IPS DF 6.9 (cell line): Measurements from ENCODE around the gene CIAO2A.
"Not testable (repeated sequence)": the region's sequence is repeated elsewhere in the genome, so short reads cannot be mapped to it uniquely, and the experiment has no call there.

Source experiments
- DNase-seq: peaks from one replicate; pipeline ENCODE4 v3.0.0-alpha.2; 2013; ENCODE audit warnings: low read depth, low spot score
- H3K27ac ChIP-seq: one replicate; pipeline ENCODE4 v1.5.1; 2013; ENCODE audit warnings: low read length, control low read depth
- H3K27me3 ChIP-seq: 2 replicates; pipeline ENCODE4 v1.6.1; 2013; ENCODE audit warnings: mild to moderate bottlenecking, low read length; ENCODE audit not compliant: control insufficient read depth, insufficient read depth
- H3K36me3 ChIP-seq: 2 replicates; pipeline ENCODE4 v1.6.1; 2013; ENCODE audit warnings: low read length; ENCODE audit not compliant: control insufficient read depth, insufficient read depth
- H3K4me1 ChIP-seq: 2 replicates; pipeline ENCODE4 v1.6.1; 2013; ENCODE audit warnings: low read length; ENCODE audit not compliant: control insufficient read depth, insufficient read depth
- H3K4me3 ChIP-seq: 2 replicates; pipeline ENCODE4 v1.5.1; 2013; ENCODE audit warnings: mild to moderate bottlenecking, low read length
- H3K9me3 ChIP-seq: 2 replicates; pipeline ENCODE4 v1.6.1; 2013; ENCODE audit warnings: low read length, inconsistent platforms; ENCODE audit not compliant: control insufficient read depth, insufficient read depth
- WGBS: extraction: QIAGEN DNeasy Blood & Tissue Kit; methylation state at CpG from one replicate; pipeline ENCODE4 v1.1.7; 2013; ENCODE audit warnings: mixed read lengths, missing lambda C conversion rate; ENCODE audit not compliant: insufficient read length, insufficient coverage; 5-methylcytosine and 5-hydroxymethylcytosine counted together

The CIAO2A gene

DNA sequence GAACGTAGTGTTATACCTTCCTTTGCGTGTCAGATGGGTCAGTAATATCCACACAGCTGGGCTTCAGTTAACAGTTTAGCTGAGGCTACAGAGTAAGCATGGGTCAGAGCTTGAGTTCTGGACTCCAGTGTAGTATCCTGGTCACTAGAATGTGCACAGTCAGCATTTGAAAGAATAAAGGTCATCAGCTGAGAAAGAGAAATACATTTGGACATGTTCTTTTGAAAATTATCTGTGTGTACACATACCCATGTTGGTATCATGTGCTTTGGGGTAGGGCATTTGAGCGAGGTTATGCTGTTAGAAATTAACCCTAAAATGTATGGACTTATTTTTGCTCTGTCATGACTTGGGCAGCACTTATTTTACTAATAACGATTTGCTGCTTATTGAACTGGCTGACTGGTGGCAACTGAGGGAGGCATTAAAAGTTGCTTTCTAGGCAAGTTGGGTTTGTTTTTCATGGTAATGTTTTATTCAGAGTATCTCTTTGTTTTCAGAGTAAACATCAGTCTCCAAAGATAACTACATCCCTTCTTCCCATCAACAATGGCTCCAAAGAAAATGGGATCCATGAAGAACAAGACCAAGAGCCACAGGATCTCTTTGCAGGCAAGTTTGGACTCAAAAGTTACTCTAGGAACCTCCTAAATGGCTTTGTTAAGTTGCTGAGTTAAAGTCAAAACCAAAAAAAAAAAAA is 18.6 kb upstream of the CIAO2A start:
- Histone ChIP-seq H3K27ac (no peak overlapping the region), H3K36me3 (no peaks in the 10 kb centered on the region)

DNA sequence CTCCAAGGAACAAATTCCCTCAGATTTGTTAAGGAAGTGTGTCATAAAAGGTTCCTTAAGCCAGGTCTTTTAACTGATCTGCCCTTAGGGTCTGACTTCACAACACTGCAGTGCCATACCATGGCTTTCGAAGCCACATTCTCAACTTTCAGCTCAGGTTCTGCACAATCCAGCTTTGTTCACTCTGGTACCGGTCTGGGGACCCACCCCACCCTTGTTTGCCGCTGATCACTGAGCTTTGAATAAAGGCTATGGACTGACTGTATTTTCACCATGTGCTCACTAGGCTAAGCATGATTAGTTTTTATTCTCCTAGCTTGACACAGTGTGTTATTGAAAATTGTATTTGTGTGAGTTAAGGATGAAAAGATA is 18.0 kb upstream of the CIAO2A start:
- Histone ChIP-seq H3K27me3 (no peaks in the 10 kb centered on the region), H3K36me3 (no peaks in the 10 kb centered on the region), H3K4me3 (no peak overlapping the region), H3K27ac (no peak overlapping the region), H3K9me3 (no peaks in the 10 kb centered on the region), H3K4me1 (no peaks in the 10 kb centered on the region)
- WGBS = no CpG with 5 or more reads among the region's 3 CpGs
- no peak for DNase-seq

More for the DNA sequence above, 18.6 kb upstream of the CIAO2A start:
- Histone ChIP-seq H3K4me1 (no peaks in the 10 kb centered on the region), H3K9me3 (no peaks in the 10 kb centered on the region), H3K4me3 (no peak overlapping the region), H3K27me3 (no peaks in the 10 kb centered on the region)
- DNase-seq = no peak
- 100% methylated on average over 2 of the region's 4 CpGs for WGBS

DNA sequence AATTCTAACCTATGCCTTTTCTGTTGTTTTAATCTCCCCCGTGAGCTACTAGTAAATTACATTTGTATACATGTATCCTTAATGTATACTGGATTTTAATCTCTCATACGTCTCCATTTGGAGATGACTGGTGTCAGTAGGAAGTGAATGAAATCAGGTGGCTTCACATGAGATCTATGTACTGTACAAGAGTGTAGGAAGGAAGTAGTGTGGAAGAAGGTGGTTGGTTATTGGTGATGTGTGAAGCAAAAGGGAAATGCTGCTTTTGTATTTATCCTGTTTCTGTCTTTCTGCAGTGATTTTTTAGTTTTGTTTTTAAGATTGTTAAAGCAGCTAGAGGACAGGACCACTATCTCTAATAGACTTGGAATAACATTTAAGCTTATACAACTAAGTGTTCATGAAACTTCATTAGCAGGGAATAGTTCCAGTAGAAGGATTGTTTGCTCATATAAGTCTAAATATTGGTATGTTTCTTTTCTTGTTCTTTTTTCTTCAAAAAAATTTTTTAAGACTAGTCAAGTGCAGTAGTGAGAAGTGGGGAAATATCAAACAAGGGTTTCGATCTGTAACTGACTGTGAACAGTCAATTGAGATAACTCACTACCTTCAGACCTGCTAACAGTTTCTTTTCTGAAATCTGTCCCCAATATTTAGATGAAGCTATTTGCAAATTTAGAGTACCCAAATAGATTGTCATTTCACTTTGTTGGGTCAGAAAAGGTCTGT is 17.5 kb upstream of the CIAO2A start:
- no peak for DNase-seq
- Histone ChIP-seq H3K36me3 (no peaks in the 10 kb centered on the region), H3K4me3 (no peak overlapping the region), H3K27ac (no peak overlapping the region), H3K4me1 (no peaks in the 10 kb centered on the region), H3K9me3 (no peaks in the 10 kb centered on the region), H3K27me3 (no peaks in the 10 kb centered on the region)
- no CpG with 5 or more reads among the region's 3 CpGs for WGBS

DNA sequence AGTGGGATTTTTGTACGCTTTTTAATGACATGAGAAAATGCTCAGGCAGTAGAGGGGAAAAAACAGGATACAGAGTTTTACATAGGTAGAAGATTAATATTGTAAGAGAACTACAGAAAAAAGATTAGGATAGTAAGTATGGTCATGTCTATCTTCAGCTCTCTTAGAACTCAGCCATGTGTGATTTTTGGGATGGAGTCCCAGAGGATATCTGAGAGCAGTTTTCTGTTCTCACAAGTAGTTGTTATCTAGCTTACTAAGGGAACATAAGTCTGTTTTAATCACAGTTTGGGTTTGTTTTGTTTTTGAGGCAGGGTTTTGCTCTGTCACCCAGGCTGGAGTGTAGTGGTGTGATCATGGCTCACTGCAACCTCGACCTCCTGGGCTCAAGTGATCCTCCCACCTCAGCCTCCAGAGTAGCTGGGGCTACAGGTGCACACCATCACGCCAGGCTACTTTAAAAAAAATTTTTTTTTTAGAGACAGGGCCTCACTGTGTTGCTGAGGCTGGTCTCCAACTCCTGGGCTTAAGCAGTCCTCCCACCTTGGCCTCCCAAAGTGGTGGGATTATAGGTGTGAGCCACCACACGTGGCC is 16.6 kb upstream of the CIAO2A start:
- H3K27ac ChIP-seq, H3K4me3 ChIP-seq, H3K9me3 ChIP-seq, DNase-seq, H3K27me3 ChIP-seq, H3K4me1 ChIP-seq, H3K36me3 ChIP-seq: not testable (repeated sequence)
- no CpG with 5 or more reads among the region's 4 CpGs for WGBS

DNA sequence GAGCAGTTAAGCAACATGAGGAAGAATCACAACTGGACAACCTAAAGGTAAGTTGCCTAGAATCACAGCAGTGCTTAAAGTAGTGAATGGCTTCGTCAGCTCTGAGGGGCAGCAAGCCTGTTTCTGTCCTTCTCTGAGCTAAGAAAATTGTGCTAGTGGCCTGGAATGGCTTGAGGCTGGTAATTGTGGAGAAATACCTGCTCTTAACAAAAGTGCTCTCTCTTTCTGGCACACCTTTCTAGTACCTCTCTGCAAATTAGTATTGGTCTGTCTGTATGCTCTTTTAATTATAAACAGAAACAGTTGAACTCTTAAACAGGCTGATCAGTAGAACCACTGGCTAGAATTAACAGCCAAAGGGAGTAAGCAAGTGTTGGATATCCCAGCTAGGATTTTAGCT is 13.7 kb upstream of the CIAO2A start:
- no peaks in the 10 kb centered on the region for H3K27me3 ChIP-seq
- H3K27ac ChIP-seq = no peak overlapping the region
- H3K36me3 ChIP-seq = no peaks in the 10 kb centered on the region
- H3K4me1 ChIP-seq = no peaks in the 10 kb centered on the region
- DNase-seq = no peak
- no peaks in the 10 kb centered on the region for H3K9me3 ChIP-seq
- WGBS = no CpG with 5 or more reads among the region's 1 CpG
- H3K4me3 ChIP-seq = no peak overlapping the region

DNA sequence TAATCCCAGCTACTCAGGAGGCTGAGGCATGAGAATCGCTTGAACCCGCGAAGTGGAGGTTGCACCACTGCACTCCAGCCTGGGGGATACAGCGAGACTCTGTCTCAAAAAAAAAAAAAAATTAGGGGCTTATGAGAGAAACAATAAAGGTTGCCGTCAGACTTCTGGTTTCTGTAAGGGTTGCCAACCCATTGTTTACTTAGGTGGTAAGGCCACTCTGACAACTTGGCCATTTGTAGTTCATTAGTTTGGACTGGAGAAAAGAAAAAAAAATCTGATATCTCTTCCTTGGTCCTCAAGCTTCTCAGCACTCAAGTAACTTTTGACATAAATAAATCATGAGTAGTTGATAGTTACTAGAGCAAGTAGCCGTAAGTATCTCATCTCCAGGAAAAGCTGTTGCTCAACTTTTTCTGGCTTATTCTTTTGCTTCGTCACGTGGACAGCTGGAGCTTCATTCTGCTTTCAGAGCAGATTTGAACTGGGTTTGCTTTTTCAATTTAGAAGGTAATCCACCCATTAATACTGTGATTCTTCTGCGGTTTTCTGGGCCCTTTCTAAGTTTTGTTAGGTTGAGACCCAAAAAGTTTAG is 11.6 kb upstream of the CIAO2A start:
- no peak for DNase-seq
- Histone ChIP-seq H3K27me3 (no peaks in the 10 kb centered on the region), H3K4me1 (no peaks in the 10 kb centered on the region), H3K36me3 (no peaks in the 10 kb centered on the region), H3K9me3 (no peaks in the 10 kb centered on the region), H3K4me3 (no peak overlapping the region), H3K27ac (no peak overlapping the region)
- WGBS = no CpG with 5 or more reads among the region's 9 CpGs

DNA sequence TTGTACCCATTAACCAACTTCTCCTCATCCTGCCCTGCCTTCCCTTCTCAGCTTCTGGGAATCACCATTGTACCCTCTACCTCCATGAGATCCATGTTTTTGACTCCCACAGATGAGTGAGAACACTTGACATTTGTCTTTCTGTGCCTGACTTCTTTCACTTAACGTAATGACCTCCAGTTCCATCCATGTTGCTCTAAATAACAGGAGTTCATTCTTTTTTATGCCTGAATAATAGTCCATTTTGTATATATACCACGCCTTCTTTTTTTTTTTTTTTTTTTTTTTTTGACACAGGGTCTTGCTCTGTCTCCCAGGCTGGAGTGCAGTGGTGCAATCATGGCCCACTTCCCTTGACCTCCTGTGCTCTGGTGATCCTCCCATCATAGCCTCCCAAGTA is 8.9 kb upstream of the CIAO2A start:
- Histone ChIP-seq H3K27me3 (no peaks in the 10 kb centered on the region), H3K4me3 (no peak overlapping the region), H3K4me1 (no peaks in the 10 kb centered on the region), H3K36me3 (no peaks in the 10 kb centered on the region), H3K27ac (no peak overlapping the region), H3K9me3 (no peaks in the 10 kb centered on the region)
- no CpG with 5 or more reads among the region's 2 CpGs for WGBS
- no peak for DNase-seq

DNA sequence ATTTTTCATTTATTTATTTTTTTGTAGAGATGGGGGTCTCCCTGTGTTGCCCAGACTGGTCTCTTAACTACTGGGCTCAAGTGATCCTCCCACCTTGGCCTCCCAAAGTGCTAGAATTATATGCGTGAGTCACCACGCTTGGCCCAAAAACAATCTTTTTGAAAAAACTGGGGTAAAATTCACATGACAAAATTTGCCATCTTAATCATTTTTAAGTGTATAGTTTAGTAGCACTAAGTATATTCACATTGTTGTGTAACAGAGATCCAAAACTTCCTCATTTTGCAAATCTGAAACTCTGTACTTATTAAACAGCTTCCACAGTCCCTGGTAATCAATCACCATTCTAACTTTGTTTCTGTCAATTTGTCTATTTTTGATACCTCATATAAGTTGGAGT is 7.3 kb upstream of the CIAO2A start:
- H3K27me3 ChIP-seq = no peaks in the 10 kb centered on the region
- H3K4me1 ChIP-seq = no peaks in the 10 kb centered on the region
- no CpG with 5 or more reads among the region's 2 CpGs for WGBS
- no peak for DNase-seq
- no peaks in the 10 kb centered on the region for H3K9me3 ChIP-seq
- H3K4me3 ChIP-seq = no peak overlapping the region
- H3K36me3 ChIP-seq = no peaks in the 10 kb centered on the region
- H3K27ac ChIP-seq = no peak overlapping the region

DNA sequence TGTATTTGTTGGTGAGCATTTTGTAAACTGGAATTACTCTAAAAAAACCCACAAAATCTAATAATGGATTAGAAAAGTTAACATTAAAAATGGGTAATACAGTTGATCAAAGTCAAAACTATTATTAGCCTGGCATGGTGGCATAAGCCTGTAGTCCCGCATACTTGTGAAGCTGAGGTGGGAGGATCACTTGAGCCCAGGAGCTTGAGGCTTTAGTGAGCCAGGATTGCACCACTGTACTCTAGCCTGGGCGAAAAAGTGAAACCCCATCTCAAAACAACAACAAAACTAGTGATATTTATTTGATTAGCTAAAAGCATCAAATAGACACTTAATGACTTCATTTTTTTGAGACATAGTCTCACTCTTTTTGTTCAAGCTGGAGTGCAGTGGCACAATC is 5.7 kb upstream of the CIAO2A start:
- Histone ChIP-seq H3K9me3 (no peaks in the 10 kb centered on the region), H3K27me3 (no peaks in the 10 kb centered on the region), H3K4me3 (no peak overlapping the region), H3K27ac (no peak overlapping the region), H3K36me3 (no peaks in the 10 kb centered on the region), H3K4me1 (no peaks in the 10 kb centered on the region)
- no CpG with 5 or more reads among the region's 2 CpGs for WGBS
- DNase-seq = no peak

DNA sequence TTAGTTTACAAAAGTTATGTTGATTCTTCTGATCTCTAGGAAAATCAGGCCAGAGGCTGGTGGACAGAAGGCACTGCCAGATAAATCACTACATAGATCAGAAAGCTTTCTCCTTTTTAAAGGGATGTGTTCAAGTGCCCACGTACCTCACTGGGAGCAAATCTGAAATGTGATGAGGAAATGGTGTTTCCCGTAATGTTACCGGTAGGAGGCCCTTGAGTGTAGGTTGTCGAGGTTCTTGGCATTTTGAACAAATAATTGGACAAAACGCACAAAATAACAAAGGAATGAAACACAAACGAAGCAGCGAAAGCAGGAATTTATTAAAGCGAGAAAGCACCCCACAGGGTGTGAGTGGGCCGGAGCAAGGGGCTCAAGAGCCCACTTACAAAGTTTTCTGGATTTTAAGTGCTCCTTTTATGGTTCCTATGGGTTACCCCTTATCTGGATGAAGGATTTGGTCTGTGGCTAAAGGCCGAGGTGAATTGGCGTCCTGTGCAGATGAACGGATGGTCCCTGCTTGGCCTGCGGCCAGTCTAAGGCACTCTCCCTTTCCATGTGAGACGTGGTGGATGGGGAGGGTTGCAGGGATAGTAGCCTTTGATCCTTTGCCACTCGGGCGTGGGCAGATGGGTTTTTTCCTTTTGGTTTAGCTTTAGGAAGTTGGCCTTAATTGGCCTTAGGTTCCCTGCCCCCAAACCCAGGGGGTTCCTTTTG is 3.2 kb upstream of the CIAO2A start:
- Histone ChIP-seq H3K27me3 (no peaks in the 10 kb centered on the region), H3K4me3 (peak overlapping the region; percentile 84; the same call in 1 of the 2 replicates), H3K4me1 (no peaks in the 10 kb centered on the region), H3K9me3 (no peaks in the 10 kb centered on the region), H3K27ac (no peak overlapping the region), H3K36me3 (no peaks in the 10 kb centered on the region)
- no peak for DNase-seq
- WGBS = no CpG with 5 or more reads among the region's 16 CpGs
